GM10248 (cell line): Measurements from ENCODE around the gene ZNF354C.

ENCODE experiments used
- CTCF ChIA-PET: fragments of 300-600 bp; sonication (Branson Sonifier 250); formaldehyde crosslinking; extraction: SDS; loops from one replicate; lab custom pipeline; 2021; ENCODE audit warnings: antibody characterized with exemption; lab: Yijun Ruan, JAX
- POLR2A ChIA-PET: fragments of 350-650 bp; sonication (Branson Sonifier 250); formaldehyde crosslinking; extraction: SDS; loops from one replicate; lab custom pipeline; 2020; ENCODE audit warnings: antibody characterized with exemption; lab: Yijun Ruan, JAX
- DNase-seq: peaks from one replicate; pipeline ENCODE4 v3.0.0; 2012; ENCODE audit errors: extremely low spot score
- CTCF ChIP-seq: IDR thresholded peaks from 2 replicates; pipeline ENCODE4 v1.5.1; 2012; ENCODE audit warnings: mild to moderate bottlenecking, low read depth; ENCODE audit errors: extremely low read depth, missing control alignments, control extremely low read depth

ZNF354C gene

GRCh38 chr5:179125789-179126505, 65.8 kb downstream of the ZNF354C start:
- ChIA-PET CTCF (no interaction called here), POLR2A (no interaction called here)
- DNase-seq: no peak
- no peak for TF ChIP-seq CTCF

- POLR2A ChIA-PET: no interaction called here
Observed at GRCh38 chr5:179126506-179126991, 66.4 kb downstream of the ZNF354C start.

DNA sequence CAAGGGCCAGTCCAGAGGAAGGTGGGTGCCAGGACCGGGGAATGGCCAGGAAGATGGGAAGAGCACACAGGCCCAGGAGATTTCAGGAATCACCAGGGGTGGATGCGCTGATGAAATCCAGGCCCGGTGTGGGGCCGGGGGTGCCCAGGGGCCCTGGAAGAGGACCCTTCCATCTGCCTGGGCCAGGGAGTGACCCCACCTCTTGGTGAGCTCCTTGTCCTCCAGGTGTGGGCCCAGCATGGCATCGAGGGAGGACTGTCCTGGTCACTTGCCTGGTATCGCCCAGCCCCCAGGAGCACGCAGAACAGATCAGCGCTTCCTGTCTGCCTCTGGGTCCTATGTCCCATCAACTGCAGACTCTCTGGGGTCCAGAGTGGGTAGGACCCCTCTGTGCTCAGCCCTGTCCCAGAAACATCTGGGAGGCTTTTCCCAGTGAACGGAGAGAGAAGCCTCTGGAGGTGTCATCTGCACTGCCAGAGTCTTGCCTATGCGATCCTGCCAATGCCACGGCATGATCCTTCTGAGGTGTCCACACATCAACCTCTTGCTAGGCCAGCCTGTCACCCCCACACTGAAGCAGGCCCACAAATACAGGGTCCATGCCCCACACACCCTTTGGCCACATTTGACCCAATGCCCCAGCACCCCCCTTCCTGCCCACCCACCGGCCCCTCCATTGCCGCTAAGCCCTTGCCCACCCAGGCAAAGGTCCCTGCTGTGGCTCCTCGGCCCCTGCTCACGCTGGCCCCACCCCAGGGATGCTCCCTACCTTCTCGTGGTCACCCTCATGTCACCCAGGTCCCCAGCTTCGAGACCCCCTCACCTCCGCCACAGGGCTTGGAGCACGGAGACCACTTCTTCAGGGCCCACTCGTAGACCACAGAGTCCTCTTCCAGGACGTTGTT, 67.2 kb downstream of the ZNF354C start:
- TF ChIP-seq CTCF: no peak
- ChIA-PET CTCF (no interaction called here), POLR2A (no interaction called here)
- no peak for DNase-seq

More at GRCh38 chr5:179126506-179126991, 66.4 kb downstream of the ZNF354C start:
- CTCF ChIA-PET: no interaction called here
- DNase-seq: no peak
- TF ChIP-seq CTCF: no peak

DNA sequence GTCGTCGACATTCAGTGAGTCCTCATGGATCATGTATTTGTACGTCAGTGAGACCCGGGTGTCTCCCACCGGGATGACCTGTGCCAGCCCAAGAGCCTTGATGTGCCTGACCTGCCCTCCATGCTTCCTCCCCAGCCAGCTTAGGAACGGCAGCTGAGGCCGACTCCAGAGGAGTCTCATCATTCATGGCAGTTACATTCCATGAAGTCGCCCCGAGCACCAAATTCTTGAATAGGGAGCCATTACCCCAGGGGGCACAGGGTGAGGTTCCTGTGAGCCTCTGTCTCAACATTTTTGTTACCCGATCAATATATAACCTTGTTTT, 67.8 kb downstream of the ZNF354C start:
- no peak for TF ChIP-seq CTCF
- DNase-seq: no peak
- ChIA-PET POLR2A (no interaction called here), CTCF (no interaction called here)

- ChIA-PET POLR2A (no interaction called here), CTCF (no interaction called here)
- DNase-seq: no peak
- TF ChIP-seq CTCF: no peak
Observed at GRCh38 chr5:179128976-179129375, 68.8 kb downstream of the ZNF354C start.

DNA sequence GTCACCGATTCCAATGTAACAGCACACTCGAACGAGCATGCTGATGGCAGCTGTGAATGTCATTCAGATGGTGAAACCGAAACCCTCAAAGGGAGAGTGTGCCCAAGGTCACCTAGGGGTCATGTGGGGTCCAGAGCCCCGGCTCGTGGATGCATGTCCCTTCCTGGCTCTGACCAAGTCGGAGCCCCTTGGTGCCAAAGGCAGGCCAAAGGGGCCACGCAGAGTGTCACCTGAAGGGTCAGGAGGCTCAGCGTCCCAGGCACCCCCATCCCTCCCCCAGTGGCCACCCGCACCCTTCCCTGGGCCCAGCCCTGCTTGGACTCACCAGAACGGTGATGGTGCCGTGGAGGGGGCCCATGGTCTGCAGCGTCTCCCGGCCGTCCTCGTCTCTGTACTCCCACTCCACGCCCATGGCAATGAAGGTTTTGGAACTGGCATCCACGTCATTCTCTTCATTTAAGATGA, 69.5 kb downstream of the ZNF354C start:
- CTCF ChIA-PET: no interaction called here
- no peak for DNase-seq
- POLR2A ChIA-PET: no interaction called here
- no peak for TF ChIP-seq CTCF
